Ishikawa (cell line): ENCODE data around the gene ABLIM2.

Experiments used
- CEBPB ChIP-seq: IDR thresholded peaks from 2 replicates; pipeline ENCODE4 v1.6.1; 2012
- CREB1 ChIP-seq: IDR thresholded peaks from 2 replicates; pipeline ENCODE4 v1.6.1; 2012; ENCODE audit warnings: low read depth
- EGR1 ChIP-seq: IDR thresholded peaks from 2 replicates; pipeline ENCODE4 v1.6.1; 2012
- EP300 ChIP-seq: IDR thresholded peaks from 2 replicates; pipeline ENCODE4 v1.6.1; 2012; ENCODE audit warnings: borderline replicate concordance
- FOXM1 ChIP-seq: IDR thresholded peaks from 2 replicates; pipeline ENCODE4 v1.6.1; 2012; ENCODE audit warnings: low read depth, borderline replicate concordance
- MAX ChIP-seq: IDR thresholded peaks from 2 replicates; pipeline ENCODE4 v1.6.1; 2012
- NFIC ChIP-seq: IDR thresholded peaks from 2 replicates; pipeline ENCODE4 v1.6.1; 2012
- RAD21 ChIP-seq: IDR thresholded peaks from 2 replicates; pipeline ENCODE4 v1.6.1; 2012; ENCODE audit warnings: low read depth
- REST ChIP-seq: IDR thresholded peaks from 2 replicates; pipeline ENCODE4 v1.6.1; 2012; ENCODE audit warnings: low read depth, mild to moderate bottlenecking
- TAF1 ChIP-seq: IDR thresholded peaks from 2 replicates; pipeline ENCODE4 v1.6.1; 2012; ENCODE audit warnings: low read depth, mild to moderate bottlenecking
- TCF12 ChIP-seq: IDR thresholded peaks from 2 replicates; pipeline ENCODE4 v1.6.1; 2012; ENCODE audit warnings: low read depth
- TEAD4 ChIP-seq: IDR thresholded peaks from 2 replicates; pipeline ENCODE4 v1.6.1; 2012
- USF1 ChIP-seq: IDR thresholded peaks from 2 replicates; pipeline ENCODE4 v1.6.1; 2012
- YY1 ChIP-seq: IDR thresholded peaks from 2 replicates; pipeline ENCODE4 v1.6.1; 2012; ENCODE audit warnings: low read depth
- ZBTB7A ChIP-seq: IDR thresholded peaks from 2 replicates; pipeline ENCODE4 v1.6.1; 2012; ENCODE audit warnings: low read depth

The ABLIM2 gene

GRCh38 chr4:7985891-7986441, 172.6 kb downstream of the ABLIM2 start:
- TF ChIP-seq NFIC: no peak
- no peak for TF ChIP-seq YY1
- no peak for TF ChIP-seq TAF1
- no peak for TF ChIP-seq USF1
- no peak for TF ChIP-seq ZBTB7A
- TF ChIP-seq EP300: no peak
- no peak for TF ChIP-seq MAX
- no peak for TF ChIP-seq FOXM1
- TF ChIP-seq TCF12: no peak
- no peak for TF ChIP-seq RAD21

DNA sequence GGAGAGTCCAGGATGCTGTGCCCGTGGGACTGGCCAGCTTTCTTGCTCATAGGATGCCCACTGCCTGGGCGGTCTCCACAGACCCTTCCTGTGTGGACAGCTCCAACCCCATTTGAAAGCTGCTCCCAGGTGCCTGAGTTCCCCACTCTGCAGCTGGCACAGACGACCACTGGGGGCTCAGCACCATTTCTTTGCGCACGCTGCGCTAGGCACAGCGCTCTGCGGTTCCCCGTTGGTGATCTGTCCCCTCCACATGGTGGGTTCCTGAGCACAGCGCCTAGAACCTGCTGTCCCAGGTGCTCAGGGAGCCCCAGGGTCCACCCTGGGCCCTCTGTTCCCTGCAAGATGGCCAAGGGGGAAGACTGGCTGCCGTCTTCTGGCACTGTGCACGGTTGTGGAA, 173.5 kb downstream of the ABLIM2 start:
- TF ChIP-seq TAF1 (no peak), FOXM1 (no peak)

DNA sequence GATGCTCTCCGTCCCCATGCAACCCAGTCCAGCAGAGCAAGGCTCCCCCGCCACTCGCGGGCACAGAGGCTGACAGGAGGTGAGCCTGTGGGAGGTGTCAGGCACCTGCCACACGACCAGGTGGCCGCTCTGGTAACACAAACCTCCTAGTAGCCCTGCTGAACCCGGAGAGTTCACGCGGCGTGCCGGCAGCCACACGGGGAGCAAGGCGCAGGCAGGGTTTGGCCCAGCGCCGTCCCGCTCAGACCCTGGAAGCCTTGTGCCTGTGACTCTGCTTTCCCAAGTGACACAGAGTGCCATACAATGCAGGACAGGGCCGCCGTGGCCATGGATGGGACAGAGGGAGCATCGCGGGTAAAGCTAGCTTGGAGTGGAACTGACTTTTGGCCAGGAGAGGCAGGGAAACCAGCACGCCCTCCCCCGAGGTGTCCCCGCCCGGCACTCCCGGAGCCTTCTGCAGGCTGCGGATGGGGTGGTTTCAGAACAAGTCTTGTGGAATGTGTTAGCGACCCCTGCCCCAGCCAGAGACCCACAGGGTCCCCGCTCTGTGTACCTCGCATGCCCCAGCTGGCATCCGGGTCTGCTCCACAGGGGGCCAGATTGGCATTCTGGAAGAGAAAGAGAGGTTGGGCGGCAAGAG, 174.2 kb downstream of the ABLIM2 start:
- TF ChIP-seq EP300 (no peak), EGR1 (no peak), TCF12 (no peak), USF1 (no peak), TEAD4 (no peak), ZBTB7A (no peak), REST (no peak), TAF1 (no peak)

- TF ChIP-seq EP300 (no peak), YY1 (no peak), ZBTB7A (no peak), FOXM1 (no peak), CREB1 (no peak), TAF1 (no peak), TEAD4 (no peak), USF1 (no peak), REST (no peak), RAD21 (no peak), TCF12 (no peak), NFIC (no peak), CEBPB (no peak), MAX (no peak), EGR1 (no peak)
Observed at GRCh38 chr4:7983296-7983695, 175.3 kb downstream of the ABLIM2 start.

GRCh38 chr4:7981738-7982394, 176.7 kb downstream of the ABLIM2 start:
- TF ChIP-seq RAD21: no peak
- TF ChIP-seq USF1: no peak
- no peak for TF ChIP-seq YY1
- no peak for TF ChIP-seq TAF1
- TF ChIP-seq CEBPB: no peak
- no peak for TF ChIP-seq CREB1
- no peak for TF ChIP-seq TCF12
- no peak for TF ChIP-seq ZBTB7A
- TF ChIP-seq TEAD4: no peak
- TF ChIP-seq NFIC: no peak
- no peak for TF ChIP-seq MAX
- TF ChIP-seq FOXM1: no peak
- no peak for TF ChIP-seq EP300
- TF ChIP-seq REST: no peak
- TF ChIP-seq EGR1: no peak
